AG04450 (cell line): ENCODE data around the gene C2orf92. TPM values are rescaled to one million over a fixed set of nuclear protein-coding genes. Genes with fewer than 3 reads are reported as not detected.
"Not testable (repeated sequence)": the region's sequence is repeated elsewhere in the genome, so short reads cannot be mapped to it uniquely, and the experiment has no call there.

ENCODE experiments used
- CTCF ChIA-PET: fragments of 300-600, 350-600 bp; formaldehyde crosslinking; extraction: SDS; loops from one replicate; lab custom pipeline; 2022; ENCODE audit warnings: antibody characterized with exemption, inconsistent platforms; lab: Charles Lee
- POLR2A ChIA-PET: fragments of 350-600 bp; formaldehyde crosslinking; extraction: SDS; loops from one replicate; lab custom pipeline; 2021; ENCODE audit warnings: antibody characterized with exemption, inconsistent platforms; lab: Yijun Ruan, JAX
- DNase-seq: peaks from one replicate; pipeline ENCODE4 v3.0.0-alpha.2; 2011; ENCODE audit warnings: low read depth, low spot score
- H3K27ac ChIP-seq: one replicate; pipeline ENCODE4 v1.5.1; 2012; ENCODE audit warnings: low read depth, low read length, control low read depth
- H3K27me3 ChIP-seq: one replicate; pipeline ENCODE4 v1.6.0; 2012; ENCODE audit warnings: low read length; ENCODE audit not compliant: control insufficient read depth, insufficient read depth
- H3K4me3 ChIP-seq: 2 replicates; pipeline ENCODE4 v1.5.1; 2011; ENCODE audit warnings: mild to moderate bottlenecking, low read depth, low read length, control low read depth
- H3K9me3 ChIP-seq: 2 replicates; pipeline ENCODE4 v1.5.1; 2012; ENCODE audit warnings: low read length; ENCODE audit not compliant: control insufficient read depth, insufficient read depth
- polyA plus RNA-seq: library from polyadenylated mRNA; depleted of rRNA; stranded (reverse); fragments of >200 nt; gene quantifications from 2 replicates; pipeline ENCODE4 v1.2.3, GENCODE V29; 2011
- TF ChIP-seq, protein P1 (sequence below): IDR thresholded peaks from 2 replicates; pipeline ENCODE4 v1.5.1; 2011; ENCODE audit warnings: low read depth, low read length, control low read depth, inconsistent platforms

C2orf92 gene
- polyA plus RNA-seq, 1 experiment = 1.5 TPM

GRCh38 chr2:97675430-97676113 lies 6.1 kb downstream of the C2orf92 start:
- H3K27me3 ChIP-seq = no peaks in the 10 kb centered on the region
- H3K9me3 ChIP-seq = no peaks in the 10 kb centered on the region; the same call in 1 of the 2 replicates
- H3K4me3 ChIP-seq = no peak overlapping the region
- no peak overlapping the region for H3K27ac ChIP-seq
- ChIA-PET CTCF (interaction anchor here (0.5 to 2.7 kb wide), 5 partner anchors 11 to 85 kb away, joined by 6 to 11 read pairs (median 8); partner anchors contain the start of gene ACTR1B), POLR2A (no interaction called here)
- DNase-seq = no peak
- TF ChIP-seq, protein P1, sequence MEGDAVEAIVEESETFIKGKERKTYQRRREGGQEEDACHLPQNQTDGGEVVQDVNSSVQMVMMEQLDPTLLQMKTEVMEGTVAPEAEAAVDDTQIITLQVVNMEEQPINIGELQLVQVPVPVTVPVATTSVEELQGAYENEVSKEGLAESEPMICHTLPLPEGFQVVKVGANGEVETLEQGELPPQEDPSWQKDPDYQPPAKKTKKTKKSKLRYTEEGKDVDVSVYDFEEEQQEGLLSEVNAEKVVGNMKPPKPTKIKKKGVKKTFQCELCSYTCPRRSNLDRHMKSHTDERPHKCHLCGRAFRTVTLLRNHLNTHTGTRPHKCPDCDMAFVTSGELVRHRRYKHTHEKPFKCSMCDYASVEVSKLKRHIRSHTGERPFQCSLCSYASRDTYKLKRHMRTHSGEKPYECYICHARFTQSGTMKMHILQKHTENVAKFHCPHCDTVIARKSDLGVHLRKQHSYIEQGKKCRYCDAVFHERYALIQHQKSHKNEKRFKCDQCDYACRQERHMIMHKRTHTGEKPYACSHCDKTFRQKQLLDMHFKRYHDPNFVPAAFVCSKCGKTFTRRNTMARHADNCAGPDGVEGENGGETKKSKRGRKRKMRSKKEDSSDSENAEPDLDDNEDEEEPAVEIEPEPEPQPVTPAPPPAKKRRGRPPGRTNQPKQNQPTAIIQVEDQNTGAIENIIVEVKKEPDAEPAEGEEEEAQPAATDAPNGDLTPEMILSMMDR = no peak

GRCh38 chr2:97676620-97677019 lies 7.1 kb downstream of the C2orf92 start:
- Histone ChIP-seq H3K27me3 (no peaks in the 10 kb centered on the region), H3K27ac (no peak overlapping the region), H3K4me3 (no peak overlapping the region), H3K9me3 (no peaks in the 10 kb centered on the region; the same call in 1 of the 2 replicates)
- POLR2A ChIA-PET = no interaction called here
- DNase-seq = no peak
- CTCF ChIA-PET = interaction anchor here (1.6 to 2.7 kb wide), 3 partner anchors 20 to 86 kb away, joined by 8 to 10 read pairs (median 8); no protein-coding TSS in a partner anchor
- TF ChIP-seq, protein P1 = no peak

- ChIA-PET CTCF (interaction anchor here (1.6 kb wide), 1 partner anchor 20 kb away, joined by 8 read pairs; no protein-coding TSS in a partner anchor), POLR2A (no interaction called here)
- H3K27ac ChIP-seq = no peak overlapping the region
- DNase-seq = no peak
- H3K27me3 ChIP-seq = no peaks in the 10 kb centered on the region
- no peaks in the 10 kb centered on the region; the same call in 1 of the 2 replicates for H3K9me3 ChIP-seq
- H3K4me3 ChIP-seq = no peak overlapping the region
- TF ChIP-seq, protein P1 = no peak
These were observed 8.0 kb downstream of the C2orf92 start for GRCh38 chr2:97677480-97677879.

GRCh38 chr2:97678298-97678697 lies 8.8 kb downstream of the C2orf92 start:
- POLR2A ChIA-PET = no interaction called here
- CTCF ChIA-PET = interaction anchor here (1.1 kb wide), 1 partner anchor 14 kb away, joined by 3 read pairs; the partner anchor contains the start of gene ACTR1B
- H3K27me3 ChIP-seq = no peaks in the 10 kb centered on the region
- DNase-seq = no peak
- H3K27ac ChIP-seq = no peak overlapping the region
- TF ChIP-seq, protein P1 = no peak
- no peaks in the 10 kb centered on the region; the same call in 1 of the 2 replicates for H3K9me3 ChIP-seq
- H3K4me3 ChIP-seq = no peak overlapping the region

- DNase-seq, H3K27me3 ChIP-seq, H3K9me3 ChIP-seq, H3K27ac ChIP-seq, POLR2A ChIA-PET, H3K4me3 ChIP-seq: not testable (repeated sequence)
- CTCF ChIA-PET = interaction anchor here (1.5 to 1.6 kb wide), 2 partner anchors 13 to 96 kb away, joined by 4 to 6 read pairs; no protein-coding TSS in a partner anchor
These were observed 17.7 kb downstream of the C2orf92 start for GRCh38 chr2:97687235-97687634.
